Fibroblast of skin of left quadriceps (primary cell): ENCODE data around the gene IRF2BP2.
"Not testable (repeated sequence)": the region's sequence is repeated elsewhere in the genome, so short reads cannot be mapped to it uniquely, and the experiment has no call there.

Source experiments
- DNase-seq, 2 experiments: peaks; one replicate each; pipeline ENCODE4 v3.0.0-alpha.2; 2013; ENCODE audit warnings: low read depth in 2 of 2

The IRF2BP2 gene

DNA sequence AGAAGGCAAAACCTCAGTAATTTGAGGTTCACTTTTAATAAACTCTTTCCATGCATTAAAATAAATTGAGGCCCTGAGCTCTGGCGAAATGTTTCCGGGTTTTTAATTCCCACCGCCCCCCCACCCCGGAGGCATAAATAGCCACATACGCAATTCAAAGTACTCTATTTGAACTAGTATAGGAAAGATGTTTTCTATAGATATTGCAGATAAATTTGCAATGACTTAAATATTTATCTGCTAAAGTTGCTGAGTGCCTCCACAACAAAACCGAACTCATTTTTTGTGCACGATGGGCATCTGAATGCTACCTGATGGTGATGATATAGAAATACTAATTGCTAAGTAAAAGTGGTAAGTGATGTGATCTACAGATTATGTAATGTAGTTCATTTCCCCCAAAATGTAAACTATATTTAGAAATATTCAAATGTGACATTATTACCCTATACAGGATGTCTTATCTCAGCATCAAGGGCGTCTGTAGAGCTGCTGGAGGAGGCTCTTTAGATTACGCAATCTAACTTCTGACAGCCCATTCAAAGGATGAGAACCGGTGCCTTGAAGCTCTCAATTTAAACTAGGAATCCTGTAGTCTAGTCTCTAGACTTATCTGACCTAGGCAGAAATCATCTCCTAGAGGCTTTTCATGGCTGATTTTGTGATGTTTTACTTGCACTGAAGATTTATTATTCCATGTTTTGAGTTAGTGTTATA lies 8.5 kb downstream of the IRF2BP2 start:
- no peak for DNase-seq

DNA sequence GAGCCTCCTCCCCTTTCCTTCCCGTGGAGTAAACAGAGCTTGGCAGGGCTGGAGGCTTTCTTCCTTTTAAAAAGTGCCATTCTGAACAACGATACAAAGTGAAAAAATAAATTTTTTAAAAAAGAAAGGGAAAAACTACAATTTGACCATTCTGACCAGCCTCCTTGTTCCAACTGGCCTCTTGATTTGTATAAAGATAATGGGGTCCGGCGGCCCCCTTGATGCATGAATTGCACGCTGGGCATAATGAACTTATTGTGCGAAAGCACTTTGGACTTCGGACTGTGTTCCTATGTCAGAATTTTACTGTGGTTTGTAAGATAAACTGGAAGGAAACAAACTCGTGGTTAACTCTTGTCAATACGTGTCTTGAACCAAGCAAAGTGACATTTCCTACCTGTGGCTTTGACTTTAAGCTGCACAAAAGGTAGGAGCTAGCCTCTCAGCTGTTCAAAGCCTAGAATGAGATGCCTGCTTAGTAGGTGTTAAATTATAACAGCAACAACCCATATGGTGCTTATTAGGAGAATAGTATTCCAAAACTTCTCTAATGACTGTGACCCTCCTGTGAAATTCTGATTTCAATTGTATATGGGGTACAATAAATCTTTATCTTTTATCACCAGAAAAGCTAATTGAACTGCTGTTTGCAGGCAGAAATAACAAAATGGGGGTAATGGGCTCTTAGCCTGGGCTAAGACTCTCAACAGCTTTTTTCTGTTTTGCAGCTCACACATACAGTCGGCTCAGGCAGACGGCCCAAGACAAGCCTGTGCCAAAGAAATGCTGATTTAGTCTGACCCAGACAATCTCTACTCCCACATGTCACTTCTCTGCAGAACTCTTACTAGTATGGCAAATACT lies 9.3 kb downstream of the IRF2BP2 start:
- no peak for DNase-seq

DNA sequence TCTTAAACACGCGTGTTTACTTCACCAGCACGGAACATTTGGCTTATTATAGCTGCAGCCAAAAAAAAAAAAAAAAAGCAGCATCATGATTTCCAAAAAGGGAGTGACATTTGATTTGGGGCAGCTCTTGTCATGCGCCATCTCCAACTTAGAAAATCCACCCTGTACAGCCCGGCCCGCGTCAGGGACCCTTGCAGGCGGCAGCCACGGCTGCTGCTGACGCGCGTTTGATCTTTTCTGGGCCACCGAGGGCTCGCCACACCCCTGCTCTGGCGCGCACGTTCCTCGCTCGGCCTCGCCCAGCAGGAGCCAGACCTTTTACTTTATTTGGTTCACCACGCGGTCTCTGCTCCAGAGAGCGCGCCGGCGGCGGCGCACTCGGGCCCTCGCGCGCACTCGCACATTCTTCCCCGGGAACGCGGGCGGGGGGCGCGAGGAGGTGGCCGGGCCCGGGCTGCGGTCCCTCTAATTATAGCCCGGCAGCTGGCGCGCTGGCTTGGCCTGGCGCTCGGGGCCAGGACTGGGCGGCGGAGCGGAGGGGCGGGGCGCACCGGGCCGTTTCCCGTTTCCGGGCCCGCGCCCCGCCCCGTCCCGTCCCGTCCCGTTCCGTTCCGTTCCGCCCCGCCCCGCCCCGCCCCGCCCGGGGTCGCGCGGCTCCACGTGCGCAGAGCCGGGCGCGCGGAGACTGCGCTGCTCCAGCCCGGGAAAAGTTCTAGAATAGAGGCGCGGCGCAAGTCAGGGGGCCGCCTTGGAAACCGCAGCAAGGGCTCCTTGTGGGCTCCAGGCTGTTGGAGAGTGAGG lies 10.2 kb downstream of the IRF2BP2 start:
- DNase-seq, result no peak

DNA sequence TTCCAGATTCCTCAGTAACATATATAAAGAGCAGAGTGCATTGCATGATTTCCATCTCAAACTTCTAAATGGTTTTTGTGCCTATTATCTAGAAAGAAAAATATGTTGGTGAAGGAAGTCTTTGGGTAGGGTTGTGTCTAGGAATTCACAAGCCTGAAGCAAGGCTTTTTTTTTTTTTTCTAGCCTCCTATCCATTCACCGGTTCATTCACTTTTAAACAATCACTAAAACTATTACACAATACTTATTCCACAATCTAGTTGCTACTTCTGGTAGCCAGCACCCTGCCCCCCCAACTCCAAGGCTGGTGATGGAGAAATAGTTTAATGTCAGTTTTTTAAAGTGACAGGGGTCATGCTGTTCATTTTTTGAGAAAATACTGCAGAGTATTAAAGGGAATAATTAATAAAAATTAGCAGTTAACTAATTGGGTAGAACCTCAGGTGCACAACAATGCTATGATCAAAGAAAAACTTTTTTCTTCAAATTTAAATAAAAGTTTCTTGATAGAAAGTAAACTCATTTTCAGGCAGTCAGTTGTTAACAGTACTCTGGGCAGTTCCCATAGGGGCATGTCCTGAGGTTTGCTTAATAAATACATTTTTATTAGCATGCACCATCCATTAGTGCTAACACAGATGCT lies 10.9 kb downstream of the IRF2BP2 start:
- no peak for DNase-seq

DNA sequence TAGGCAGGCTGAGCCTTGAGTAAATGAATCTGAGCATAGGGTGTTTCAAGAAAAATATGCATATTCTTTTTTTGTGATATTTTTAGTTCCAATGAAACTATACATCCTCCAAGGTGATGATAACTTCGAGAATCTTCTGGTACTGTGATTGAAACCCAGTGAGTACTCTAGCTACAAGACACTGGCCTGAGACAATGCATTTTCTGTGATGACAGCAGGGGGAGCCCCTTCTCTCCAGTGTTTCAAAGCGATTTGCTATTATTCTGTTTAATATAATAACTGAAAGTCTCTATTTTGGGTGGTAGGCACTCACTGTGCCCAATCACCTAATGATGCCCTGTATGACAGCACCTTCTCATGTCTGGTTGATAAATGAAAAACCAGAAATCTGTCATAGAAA lies 12.1 kb downstream of the IRF2BP2 start:
- no peak for DNase-seq

DNA sequence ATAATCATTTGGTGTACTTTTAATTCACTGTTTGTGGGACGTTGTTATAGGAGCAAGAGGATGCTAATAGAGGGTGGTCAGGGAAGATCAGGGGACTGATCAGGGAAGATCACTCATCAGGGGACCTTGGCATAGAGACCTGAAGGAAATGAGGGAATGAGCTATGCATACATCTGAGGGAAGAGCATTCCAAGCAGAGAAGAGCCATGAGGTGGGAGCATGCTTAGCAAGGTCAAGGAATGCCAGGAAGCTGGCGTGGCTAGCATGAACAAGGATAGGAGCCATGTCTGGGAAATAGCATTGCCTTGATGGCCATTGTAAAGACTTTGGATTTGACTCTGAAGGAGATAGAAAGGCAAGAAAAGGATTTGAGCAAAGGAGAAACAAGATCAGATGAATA lies 14.1 kb downstream of the IRF2BP2 start:
- DNase-seq, result no peak

DNA sequence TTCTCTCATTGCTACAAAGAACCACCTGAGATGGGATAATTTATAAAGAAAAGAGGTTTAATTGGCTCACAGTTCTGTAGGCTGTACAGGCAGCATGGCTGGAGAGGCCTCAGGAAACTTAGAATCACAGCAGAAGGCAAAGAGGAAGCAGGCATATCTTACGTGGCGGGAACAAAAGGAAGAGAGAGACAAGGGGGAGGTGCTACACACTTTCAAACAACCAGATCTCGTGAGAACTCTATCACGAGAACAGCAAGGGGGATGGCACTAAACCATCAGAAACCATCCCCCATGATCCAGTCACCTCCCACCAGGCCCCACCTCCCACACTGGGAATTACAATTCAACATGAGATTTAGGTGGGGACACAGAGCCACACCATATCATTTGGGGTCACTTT lies 15.4 kb downstream of the IRF2BP2 start:
- not testable (repeated sequence) for DNase-seq

DNA sequence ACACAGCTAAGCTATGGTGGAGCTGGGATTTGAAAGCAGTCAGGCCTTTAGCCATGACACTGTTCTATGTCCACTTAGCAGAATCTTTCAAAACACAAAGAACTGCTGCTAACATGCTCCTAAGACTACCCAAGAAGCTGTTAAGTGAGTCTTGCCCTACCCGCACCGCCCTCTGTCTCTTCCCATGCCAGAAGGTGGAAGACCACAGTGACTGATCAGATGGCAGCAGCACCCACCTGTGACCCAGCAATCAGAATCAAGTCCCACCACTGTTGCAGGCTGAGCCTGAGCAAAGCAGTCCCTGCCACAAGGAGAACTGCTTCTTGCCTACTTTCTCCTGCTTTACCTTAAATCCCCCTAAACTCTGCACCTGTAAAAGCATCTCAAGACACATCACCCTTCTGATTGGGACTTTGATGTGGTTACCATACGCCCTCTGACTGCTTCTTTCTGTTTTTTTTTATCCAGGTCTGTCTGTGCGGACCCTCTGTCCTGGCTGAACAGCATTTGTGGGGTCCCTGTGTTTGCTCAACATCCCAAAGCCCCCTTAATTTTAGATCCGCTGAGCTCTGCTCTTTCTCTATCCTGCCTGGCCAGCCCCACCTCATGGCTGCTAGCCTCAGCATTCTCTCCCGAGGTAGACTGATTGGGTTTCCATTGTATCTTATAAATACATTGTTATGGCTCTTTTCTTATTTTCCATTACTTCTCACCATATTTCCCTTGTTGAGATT lies 16.0 kb downstream of the IRF2BP2 start:
- no peak for DNase-seq

DNA sequence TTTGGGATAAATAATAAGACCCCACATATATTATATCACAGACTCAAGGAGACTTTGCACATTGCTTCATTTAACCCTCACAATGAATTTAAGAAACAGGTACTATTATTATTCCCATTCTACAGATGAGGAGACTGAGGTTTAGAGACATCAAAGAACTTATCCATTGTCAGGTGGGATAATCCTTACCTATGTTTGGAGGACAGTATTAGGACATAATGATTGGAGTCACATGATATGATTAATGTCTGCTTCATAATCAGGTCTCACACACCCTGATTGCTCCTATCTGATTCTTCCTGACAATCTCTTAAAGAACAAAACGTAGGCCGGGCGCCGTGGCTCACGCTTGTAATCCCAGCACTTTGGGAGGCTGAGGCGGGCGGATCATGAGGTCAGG lies 16.9 kb downstream of the IRF2BP2 start:
- no peak for DNase-seq

DNA sequence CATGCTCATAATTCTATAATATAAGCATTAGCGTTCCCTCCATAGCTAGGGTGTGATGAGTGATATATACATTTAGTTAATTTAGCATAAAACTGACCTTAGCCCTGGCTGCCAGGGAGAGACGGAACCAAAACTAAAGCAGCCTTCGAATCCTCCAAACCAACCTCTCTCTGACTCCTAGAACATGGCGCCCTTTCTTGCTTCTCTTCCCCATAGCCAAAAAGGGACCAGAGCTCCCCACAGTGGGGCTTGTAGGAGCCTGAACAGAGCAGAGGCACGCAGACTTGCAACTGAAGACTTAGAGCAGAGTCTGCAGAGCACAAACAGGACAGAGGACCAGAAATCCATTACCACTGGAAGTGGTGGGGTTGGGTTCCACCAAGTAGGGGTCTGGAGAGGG lies 17.7 kb downstream of the IRF2BP2 start:
- DNase-seq, result no peak

DNA sequence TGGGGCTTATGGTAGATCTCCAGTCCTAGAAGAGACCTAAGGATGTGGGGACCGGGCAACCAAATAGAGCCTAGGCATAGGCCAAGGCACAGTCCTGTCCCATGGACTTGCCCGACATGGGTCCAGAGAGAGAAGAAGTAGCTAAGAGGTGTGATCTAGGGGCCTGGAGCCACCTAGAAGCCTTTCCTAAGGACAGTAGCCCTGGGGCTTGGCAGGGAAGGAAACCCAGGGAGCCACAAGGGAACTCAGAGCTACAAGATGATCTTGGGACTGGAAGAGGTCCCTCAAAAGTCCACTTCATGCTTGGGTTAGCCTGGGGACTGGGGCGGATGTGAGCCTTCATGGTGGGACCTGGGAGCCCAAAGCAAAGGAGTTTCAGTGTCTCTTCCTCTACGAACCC lies 18.8 kb downstream of the IRF2BP2 start:
- no peak for DNase-seq

DNA sequence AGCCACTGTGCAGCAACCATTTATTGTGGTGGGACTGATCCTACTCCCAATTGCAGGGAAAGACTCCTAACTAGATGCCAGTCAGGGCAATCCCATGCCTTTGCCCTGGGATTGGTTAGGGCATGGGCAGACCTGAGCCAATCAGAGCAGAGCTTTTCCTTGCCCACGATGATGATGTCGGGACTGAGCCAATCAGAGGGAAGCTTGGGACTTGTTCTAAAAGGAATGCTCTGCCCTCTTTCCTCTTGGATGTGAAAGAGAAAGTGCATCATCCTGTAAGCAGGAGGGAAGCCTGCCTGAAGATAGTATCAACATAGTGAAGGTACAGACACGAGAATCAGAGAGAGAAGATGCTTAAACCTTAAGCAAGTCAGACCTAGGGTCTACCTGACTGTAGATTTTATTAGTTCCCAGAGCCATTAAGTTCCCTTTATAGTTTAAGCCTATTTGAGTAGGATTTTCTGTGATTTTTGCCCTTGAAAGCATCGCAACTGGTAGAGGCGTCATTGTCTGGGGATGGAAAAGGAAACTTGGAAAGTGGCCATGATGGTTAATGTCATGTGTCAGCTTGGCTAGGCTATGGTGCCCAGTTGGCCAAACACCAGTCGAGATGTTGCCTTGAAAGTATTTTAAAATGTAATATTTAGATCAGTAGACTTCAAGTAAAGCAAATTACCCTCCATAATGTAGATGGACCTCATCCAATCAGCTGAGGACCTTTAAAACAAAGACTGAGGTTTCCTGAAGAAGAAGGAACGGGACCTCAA lies 19.9 kb downstream of the IRF2BP2 start:
- no peak for DNase-seq

DNA sequence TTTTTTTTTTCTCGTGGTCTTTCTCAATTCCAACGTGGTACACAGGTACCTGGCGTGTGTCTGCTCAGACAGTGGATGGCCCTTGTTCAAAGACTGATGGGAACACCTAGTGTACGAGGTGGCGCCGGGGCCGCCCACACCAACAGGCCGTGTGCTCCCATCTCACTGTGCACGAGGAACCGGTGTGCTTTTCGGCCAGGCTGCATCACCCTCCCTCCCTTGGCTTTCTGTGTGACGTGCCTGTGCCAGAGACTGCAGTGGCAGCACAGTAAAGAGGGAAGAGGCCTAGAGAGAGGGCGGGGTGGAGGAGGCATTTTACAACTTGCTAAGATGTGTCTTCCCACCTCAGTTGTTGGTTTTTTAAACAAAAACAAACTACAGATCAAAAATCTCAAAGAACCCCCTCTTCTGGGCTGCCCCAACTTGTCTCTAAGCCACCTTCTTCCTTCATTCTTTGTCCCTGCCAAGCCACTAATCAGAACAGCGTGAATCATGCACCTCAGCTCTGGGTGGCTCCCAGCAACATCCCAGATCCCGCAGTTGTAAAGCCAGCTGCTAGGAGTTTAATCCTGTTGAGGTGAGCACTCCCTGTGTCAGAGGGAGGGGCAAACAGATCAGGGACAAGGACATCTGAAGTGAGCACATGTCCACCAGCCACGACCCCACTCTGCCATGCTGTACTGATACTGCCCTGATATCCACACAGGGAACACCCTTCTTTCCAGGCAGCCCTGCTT lies 20.7 kb downstream of the IRF2BP2 start:
- no peak for DNase-seq

DNA sequence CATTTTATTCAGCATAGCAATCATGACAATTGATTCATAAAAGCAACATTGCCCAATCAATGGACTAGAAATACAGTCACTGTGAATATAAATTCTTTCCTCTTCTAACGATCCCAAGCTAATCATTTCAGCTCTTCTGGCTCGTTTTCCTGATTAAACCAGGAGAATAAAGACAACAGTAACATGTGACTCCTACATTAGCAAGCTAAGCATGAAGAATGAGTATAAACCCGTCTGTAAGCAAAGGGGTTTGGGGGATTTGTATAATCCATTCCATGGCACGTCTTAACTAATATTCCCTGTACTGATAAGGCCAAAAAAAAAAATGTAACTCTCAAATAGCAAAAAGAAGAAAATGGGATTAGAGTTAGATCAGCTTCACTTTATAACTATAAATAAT lies 21.6 kb downstream of the IRF2BP2 start:
- no peak for DNase-seq

DNA sequence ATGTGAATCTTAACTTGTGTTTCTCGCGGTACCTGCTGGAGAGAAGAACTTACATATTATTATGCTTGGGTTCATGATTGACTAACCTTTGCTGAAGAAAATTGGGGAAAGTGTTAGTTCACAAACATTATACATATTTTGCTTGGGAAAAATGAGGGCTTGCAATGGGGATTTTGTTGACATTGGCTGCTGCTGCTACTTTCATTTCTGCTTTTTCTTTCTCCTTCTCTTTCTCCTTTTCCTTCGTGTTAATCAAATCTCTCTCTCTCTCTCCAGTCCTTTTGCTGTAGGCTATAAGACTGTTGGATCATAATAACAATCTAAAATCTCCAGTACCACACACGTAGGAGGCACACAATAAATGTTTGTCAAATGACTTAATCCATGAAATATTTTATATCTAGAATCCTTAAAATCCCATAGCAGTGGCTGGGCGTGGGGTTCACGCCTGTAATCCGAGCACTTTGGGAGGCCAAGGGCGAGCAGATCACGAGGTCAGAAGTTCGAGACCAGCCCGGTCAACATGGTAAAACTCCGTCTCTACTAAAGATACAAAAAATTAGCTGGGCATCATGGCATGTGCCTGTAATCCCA lies 23.0 kb downstream of the IRF2BP2 start:
- no peak for DNase-seq

DNA sequence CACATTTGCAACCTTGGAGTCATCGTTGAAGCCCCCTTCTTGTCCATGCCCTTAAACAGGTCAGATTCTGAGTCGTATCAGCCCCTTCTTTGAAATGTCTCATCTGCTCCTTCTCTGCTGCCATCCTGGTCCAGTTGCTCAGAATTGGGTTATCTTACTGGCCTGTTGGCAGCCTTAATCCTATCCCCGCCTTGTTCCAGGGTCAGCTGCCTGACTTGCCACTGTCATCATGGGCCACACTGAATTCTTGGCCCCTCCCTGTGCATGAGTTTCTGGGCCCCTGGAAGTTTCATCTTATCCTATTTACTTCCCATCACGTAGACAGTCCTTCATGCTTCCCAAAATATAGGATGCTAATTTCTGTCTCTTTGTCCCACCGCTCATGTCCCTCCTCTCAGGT lies 23.7 kb downstream of the IRF2BP2 start:
- DNase-seq, result no peak

DNA sequence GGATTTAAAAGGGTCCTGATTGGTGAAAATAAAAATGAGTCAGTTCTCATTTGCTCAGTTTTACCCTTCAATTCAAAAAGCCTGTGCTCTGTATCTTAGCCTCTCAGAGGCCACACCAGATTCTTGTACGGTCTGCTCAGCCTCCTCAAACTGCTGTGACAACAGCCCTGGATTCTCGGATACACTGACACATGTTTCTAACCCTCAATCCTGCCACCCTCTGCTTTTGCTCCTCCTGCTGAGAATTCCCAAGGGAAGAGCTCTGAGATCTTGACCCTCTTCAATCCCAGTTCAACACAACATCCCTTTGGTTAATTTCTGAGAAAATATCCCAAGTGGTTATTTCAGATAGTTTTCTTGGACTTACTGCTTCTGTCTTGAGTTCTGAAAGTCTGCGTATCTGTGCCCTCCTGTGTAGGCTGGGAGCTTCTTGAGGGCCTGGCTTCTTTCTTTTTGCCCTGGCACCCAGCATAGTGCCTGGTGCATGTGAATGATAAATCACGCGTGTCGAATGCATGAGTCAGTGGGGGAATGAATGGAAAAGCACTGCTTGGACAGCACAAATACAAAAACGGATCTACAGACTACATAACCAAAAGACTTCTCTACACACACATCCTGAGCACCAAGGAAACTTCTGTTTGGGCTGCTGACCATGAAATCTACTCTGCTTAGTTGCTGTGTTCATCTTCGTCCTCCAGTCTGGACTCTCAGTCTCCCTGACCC lies 24.5 kb downstream of the IRF2BP2 start:
- no peak for DNase-seq

DNA sequence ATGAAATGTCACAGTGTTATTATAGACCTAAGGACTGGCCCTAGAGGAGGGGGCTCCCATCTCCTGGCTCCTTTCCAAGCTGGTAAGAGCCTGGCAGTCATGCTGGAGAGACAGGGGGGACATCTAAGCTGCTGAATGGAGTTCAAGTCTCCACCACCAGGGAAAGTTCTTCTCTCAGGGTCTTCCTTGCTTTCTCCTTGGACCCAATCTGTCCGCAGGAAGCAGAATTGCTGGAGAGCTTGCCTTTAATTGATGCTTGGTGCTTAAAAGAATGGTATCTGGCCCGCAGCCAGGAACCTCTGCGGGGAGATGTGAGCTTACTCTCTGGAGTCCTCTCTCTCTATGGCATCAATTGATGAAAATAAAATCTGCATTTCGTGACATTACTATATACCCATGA lies 25.1 kb downstream of the IRF2BP2 start:
- no peak for DNase-seq

DNA sequence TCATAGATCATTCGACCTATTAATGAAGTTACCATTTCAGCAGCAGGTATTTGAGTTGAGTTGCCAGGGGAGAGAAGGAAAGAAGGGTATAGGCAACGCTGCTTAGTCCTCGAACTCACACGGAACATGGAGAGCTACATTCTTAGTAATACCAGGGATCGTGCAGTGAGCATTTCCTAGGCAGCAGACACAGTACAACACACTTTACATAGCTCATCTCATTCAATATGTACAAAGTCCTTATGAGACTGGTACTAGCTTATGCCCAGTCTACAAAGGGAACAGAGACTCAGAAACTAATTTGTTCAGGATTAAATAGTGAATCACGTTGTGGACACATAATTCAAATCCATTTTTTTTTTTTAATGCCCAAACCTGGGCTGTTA lies 25.6 kb downstream of the IRF2BP2 start:
- DNase-seq, result no peak
